GM21825 (cell line): ENCODE results near the gene TTC32.
"Not testable (repeated sequence)": the region's sequence is repeated elsewhere in the genome, so short reads cannot be mapped to it uniquely, and the experiment has no call there.

ENCODE experiments used
- ATAC-seq: cut with Tn5 transposase; IDR thresholded peaks from one replicate; pipeline ENCODE4 v1.9.1; 2021; ENCODE audit warnings: mild to moderate bottlenecking, moderate library complexity; ENCODE audit not compliant: unreplicated experiment

TTC32 gene

GRCh38 chr2:19901442-19902215 lies at the start of gene TTC32:
TSS of gene TTC32 (minus strand) at chr2:19901983. CDS start at chr2:19901854, 129 bp downstream.
- ATAC-seq, result peak; percentile 83

GRCh38 chr2:19949071-19949470 lies 47.3 kb upstream of the TTC32 start:
- ATAC-seq, result no peak

- no peak for ATAC-seq
These were observed 45.6 kb upstream of the TTC32 start for GRCh38 chr2:19947184-19947940.

- ATAC-seq, result no peak
These were observed 42.5 kb upstream of the TTC32 start for GRCh38 chr2:19944205-19944845.

- ATAC-seq, result no peak
These were observed 41.4 kb upstream of the TTC32 start for GRCh38 chr2:19943189-19943588.

- no peak for ATAC-seq
These were observed 40.4 kb upstream of the TTC32 start for GRCh38 chr2:19942199-19942598.

GRCh38 chr2:19937004-19937403 lies 35.2 kb upstream of the TTC32 start:
- no peak for ATAC-seq

GRCh38 chr2:19936203-19936602 lies 34.4 kb upstream of the TTC32 start:
- ATAC-seq, result no peak

GRCh38 chr2:19933351-19933981 lies 31.7 kb upstream of the TTC32 start:
- ATAC-seq, result peak; percentile 91

- ATAC-seq, result peak; percentile 24
These were observed 31.1 kb upstream of the TTC32 start for GRCh38 chr2:19932928-19933327.

- no peak for ATAC-seq
These were observed 27.4 kb upstream of the TTC32 start for GRCh38 chr2:19929226-19929625.

GRCh38 chr2:19927816-19928215 lies 26.0 kb upstream of the TTC32 start:
- not testable (repeated sequence) for ATAC-seq

GRCh38 chr2:19924526-19924925 lies 22.7 kb upstream of the TTC32 start:
- ATAC-seq, result not testable (repeated sequence)

GRCh38 chr2:19922188-19922587 lies 20.4 kb upstream of the TTC32 start:
- ATAC-seq, result not testable (repeated sequence)

- no peak for ATAC-seq
These were observed 14.7 kb upstream of the TTC32 start for GRCh38 chr2:19916385-19916950.

- no peak for ATAC-seq
These were observed 12.6 kb upstream of the TTC32 start for GRCh38 chr2:19914266-19914975.

- no peak for ATAC-seq
These were observed 10.2 kb upstream of the TTC32 start for GRCh38 chr2:19911808-19912509.

GRCh38 chr2:19902216-19902740 lies 495 bp upstream of the TTC32 start:
- ATAC-seq, result peak; percentile 5

- ATAC-seq, result peak; percentile 15
These were observed 797 bp downstream of the TTC32 start for GRCh38 chr2:19900931-19901441.
